ES-I3 (cell line): ENCODE results near the gene DLST.

Experiments
- H3K36me3 ChIP-seq: 2 replicates; pipeline ENCODE4 v1.6.1; 2013; ENCODE audit warnings: mild to moderate bottlenecking, low read length, control low read depth, moderate library complexity; ENCODE audit not compliant: insufficient read depth
- H3K4me1 ChIP-seq: 2 replicates; pipeline ENCODE4 v1.6.1; 2013; ENCODE audit warnings: mild to moderate bottlenecking, control low read depth, low read length; ENCODE audit not compliant: insufficient read depth
- H3K9ac ChIP-seq: 2 replicates; pipeline ENCODE4 v1.6.1; 2013; ENCODE audit warnings: low read depth, mild to moderate bottlenecking, low read length, moderate library complexity
- H3K9me3 ChIP-seq: 2 replicates; pipeline ENCODE4 v1.6.1; 2013; ENCODE audit warnings: mild to moderate bottlenecking, low read length, moderate library complexity; ENCODE audit not compliant: control insufficient read depth, insufficient read depth

Gene DLST

DNA sequence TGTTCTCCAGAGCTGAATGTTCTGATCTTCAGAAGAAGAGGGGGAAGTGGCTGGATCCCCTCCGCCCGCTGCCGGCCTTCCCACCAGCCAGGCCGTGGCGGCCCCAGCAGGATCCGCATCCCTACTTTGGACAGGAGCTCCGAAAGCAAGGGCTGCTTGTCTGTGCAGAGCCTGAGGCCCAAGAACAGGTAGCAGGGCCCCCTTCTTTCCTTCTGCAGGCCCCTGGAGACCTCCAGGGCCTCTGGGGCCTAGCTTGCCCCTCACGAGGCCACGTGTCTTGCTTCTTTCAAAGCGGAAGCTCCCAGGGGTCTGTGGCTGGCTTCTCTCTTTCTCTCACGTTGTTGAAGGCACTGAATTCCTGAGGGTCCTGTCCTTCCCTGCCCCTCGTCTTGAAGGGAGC lies 60.5 kb downstream of the DLST start:
- H3K4me1 ChIP-seq, result peaks cover 14% of the 10 kb centered on the region; the same call in 1 of the 2 replicates
- H3K9me3 ChIP-seq, result no peaks in the 10 kb centered on the region
- H3K36me3 ChIP-seq, result no peaks in the 10 kb centered on the region; the same call in 1 of the 2 replicates

DNA sequence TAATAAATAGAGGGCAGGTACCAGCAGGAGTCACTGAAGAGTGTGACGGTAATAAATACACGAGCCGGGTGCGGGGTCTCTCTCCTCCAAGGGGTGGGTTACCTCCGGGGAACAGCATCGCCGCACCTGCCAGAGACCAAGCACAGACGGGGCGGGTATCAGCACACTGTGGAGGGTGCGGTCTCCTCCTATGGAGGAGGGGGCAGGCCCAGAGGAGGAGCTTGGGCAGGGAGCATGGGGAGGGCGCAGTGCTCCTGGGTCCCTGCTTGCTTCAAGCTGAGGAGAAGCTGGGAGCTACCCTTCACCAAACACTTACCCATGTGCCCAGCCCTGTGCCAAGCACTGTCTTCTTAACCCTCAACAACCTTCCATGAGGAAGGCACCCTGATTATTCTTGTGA lies 60.9 kb downstream of the DLST start:
- no peak overlapping the region for H3K9ac ChIP-seq
- no peaks in the 10 kb centered on the region; the same call in 1 of the 2 replicates for H3K36me3 ChIP-seq
- H3K4me1 ChIP-seq, result peaks cover 14% of the 10 kb centered on the region; the same call in 1 of the 2 replicates
- H3K9me3 ChIP-seq, result no peaks in the 10 kb centered on the region

More for the DNA sequence above, 60.5 kb downstream of the DLST start:
- H3K9ac ChIP-seq, result no peak overlapping the region

DNA sequence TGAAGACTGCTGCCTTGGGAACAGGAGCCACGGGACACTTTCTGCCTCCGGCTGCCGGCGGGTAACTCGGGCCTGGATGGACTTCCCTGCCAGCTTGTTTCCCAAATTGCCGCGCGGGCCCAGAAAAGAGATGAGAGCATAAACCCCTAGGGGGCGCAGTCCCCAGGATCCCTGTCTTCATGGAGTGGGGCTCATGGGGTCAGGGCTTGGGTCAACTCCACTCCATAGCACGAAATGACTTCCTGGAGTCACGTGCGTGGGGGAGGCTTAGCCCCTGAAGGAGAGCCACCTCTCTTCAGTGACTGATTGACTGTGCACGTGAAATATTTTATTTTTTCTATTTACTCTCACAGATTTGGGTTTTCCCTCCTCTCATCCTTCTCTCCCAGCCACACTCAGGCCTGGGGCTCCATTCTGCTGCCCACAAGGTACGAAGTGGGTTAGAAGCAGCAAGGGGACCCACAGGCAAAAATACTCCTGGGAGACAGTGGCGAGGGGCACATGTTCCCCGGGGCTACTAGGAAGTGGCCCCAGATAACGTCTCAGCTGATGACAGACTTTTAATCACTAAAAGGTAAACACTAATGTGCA lies 63.6 kb downstream of the DLST start:
- Histone ChIP-seq H3K9ac (no peak overlapping the region), H3K4me1 (peaks cover 5% of the 10 kb centered on the region; the same call in 1 of the 2 replicates), H3K9me3 (no peaks in the 10 kb centered on the region), H3K36me3 (no peaks in the 10 kb centered on the region; the same call in 1 of the 2 replicates)

DNA sequence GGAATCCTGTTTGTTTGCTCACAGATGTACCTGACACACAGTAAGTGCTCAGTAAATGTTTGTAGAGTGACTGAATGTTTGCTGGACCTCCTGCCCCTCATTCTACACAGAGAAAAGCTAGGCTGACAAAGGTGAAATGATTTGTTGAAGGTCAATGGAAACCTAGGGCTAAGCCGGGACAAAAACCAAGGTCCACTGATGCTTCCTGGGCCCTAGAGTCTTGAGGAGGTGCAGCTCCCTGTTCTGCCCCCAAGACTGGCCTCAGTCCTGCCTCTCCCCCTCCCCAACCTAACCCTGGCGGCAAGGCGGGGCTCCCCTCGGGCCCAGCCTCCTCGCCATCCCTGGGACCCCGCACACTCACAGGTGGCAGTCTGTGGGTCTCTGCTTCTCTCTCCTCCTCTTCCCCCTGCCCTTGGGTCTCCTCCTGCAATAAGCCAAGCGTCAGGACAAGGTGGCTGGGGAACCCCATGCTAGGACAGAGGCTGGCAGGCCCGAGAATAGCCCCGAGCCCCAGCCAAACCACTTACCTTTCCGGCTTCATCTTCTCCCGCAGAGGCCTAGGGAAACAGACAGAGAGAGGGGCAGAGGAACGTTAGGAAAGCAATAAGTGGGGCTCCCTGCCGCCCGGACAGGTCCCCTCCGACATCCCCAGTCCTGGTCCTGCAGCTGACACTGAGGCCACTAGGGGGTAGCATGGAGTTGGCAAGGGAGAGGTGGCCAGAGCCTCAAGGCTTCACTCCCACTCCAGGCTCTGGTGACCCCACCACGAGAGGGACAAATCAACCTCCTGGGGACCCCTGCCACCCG lies 64.3 kb downstream of the DLST start:
- Histone ChIP-seq H3K36me3 (no peaks in the 10 kb centered on the region; the same call in 1 of the 2 replicates), H3K4me1 (peaks cover 5% of the 10 kb centered on the region; the same call in 1 of the 2 replicates), H3K9me3 (no peaks in the 10 kb centered on the region), H3K9ac (no peak overlapping the region)

DNA sequence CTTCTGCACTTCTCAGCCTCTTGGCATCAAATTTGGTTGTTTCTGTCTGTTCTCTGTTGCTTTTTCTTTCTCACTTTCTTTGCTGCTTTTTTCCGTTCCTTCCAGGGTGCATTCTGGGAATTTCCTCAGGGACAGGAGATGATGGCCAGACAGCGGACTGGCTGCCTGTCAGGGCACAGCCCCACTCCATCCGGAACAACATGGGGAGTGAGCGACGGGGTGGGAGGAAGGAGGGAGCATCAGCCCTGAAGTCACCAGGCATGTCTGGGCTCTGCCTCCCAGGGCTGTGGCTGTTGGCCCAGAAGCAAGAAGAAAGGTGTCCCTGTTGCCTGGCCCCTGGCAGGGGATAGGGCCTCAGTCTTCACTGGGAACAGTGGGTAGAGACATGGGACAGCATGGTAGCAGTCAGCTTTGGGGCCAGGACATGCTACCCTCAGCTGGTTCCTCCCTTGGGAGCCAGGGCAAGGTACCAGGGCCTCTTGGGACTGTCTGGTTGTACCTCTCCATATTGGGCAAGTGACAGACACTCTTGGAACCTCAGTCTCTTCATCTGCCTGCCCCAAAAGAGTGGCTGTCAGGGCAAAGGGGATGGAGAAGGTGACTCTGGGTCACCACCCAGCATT lies 65.1 kb downstream of the DLST start:
- Histone ChIP-seq H3K9ac (no peak overlapping the region), H3K9me3 (no peaks in the 10 kb centered on the region), H3K4me1 (peaks cover 5% of the 10 kb centered on the region; the same call in 1 of the 2 replicates), H3K36me3 (no peaks in the 10 kb centered on the region; the same call in 1 of the 2 replicates)

DNA sequence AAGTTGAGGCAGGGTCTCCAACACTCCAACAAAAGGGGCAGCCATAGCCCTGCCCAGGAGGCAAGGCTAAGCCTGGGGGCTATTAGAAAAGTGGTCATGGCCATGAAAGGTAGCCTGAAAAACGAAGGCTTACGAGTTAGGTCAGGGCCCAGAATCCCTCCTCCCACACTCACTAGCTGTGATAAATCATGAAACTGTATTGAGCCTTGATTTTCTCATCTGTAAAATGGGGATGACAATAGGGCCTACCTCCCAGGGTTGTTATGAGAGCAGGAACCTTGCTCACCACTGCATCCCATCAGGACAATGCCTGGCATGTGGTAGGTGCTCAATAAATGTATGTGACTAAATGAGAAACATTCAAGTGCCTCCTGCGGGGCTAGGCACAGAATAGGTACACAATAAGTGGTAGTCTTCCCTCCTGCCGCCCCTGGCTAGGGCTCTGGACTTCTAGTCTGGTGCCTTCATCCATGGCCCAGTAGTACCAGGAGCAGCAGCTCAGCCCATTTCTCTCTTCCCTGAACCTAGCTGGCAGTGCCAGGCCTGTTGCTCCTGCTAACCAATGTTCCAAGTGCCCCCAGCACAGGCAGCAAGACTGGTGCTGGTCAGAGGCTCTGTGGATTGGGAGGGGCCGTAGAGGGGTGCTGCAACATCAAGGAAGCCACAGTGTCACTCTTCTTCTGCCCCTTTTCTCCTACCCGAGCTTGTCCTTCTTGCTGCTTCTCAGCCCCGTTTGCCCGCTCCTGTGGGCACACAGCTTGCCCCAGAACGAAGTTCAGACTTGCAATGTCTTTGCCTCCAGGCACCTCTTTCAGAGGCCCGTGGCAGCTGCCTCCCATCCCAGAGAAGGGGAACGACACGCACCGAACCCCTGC lies 65.9 kb downstream of the DLST start:
- Histone ChIP-seq H3K4me1 (no peaks in the 10 kb centered on the region; the same call in 1 of the 2 replicates), H3K9ac (no peak overlapping the region), H3K9me3 (no peaks in the 10 kb centered on the region), H3K36me3 (no peaks in the 10 kb centered on the region; the same call in 1 of the 2 replicates)

DNA sequence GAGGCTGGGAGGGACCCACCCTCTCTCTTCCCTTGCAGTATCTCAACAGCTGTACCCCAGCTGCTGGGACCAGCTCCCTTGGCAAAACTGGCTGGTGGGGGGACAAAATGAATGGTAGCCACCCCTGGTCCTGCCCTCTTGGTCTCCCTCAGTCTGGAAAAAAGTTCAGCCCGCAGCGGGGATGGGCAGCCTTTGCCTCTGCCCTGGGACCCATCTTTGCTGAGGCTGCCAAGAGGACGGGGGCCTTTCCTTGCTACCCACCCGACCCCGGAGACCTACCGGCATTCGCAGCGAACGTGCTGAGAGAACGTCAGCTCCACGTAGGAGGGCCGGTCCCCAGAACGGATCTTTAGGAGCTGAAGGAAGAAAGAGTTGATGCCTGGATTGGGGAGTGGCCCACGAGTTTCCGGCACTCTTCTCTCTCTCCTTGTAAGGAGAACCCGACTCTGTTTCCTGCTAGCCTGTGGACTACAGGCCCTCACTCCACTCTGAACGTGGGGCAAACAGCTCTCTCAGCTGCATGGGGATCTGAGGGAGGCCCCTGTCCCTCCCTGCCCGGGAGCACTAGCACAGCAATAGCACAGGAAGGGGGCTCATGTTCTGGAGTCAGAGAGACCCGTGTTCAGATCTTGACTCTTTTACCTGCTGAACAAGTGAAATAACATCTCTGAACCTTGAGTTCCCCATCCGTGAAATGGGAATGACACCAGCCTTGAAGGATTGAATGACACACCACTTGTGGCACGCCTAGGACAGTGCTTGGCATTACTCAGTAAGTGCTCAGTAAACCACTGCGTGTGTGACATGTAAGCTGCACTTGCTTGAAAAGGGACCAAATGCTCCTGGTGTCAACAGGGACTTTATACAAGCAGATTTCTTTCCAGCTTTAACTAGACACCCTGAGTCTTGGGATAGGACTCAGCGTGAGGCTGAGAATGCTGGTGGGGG lies 66.8 kb downstream of the DLST start:
- H3K36me3 ChIP-seq, result no peaks in the 10 kb centered on the region; the same call in 1 of the 2 replicates
- no peaks in the 10 kb centered on the region; the same call in 1 of the 2 replicates for H3K4me1 ChIP-seq
- H3K9me3 ChIP-seq, result no peaks in the 10 kb centered on the region
- no peak overlapping the region for H3K9ac ChIP-seq

DNA sequence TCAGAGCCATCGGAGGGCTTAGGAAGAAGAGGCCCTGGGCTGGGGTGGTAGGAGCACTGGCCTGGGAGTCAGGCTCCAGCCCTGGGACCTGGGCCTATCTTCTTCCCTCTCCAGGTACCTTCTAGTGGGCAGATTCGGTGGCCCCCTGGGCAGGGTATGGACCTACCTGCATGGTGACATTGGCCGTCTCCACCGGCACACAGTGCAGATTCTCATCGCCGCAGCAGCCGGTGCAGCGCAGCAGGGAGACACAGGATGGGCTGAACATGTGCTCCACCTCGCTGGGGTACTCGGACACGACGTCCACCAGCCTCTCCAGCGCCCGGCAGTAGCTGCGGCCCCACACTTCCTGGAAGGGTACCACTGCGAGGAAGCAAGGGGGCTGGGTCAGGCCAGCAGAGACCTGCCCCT lies 67.5 kb downstream of the DLST start:
- H3K9ac ChIP-seq, result no peak overlapping the region
- H3K4me1 ChIP-seq, result no peaks in the 10 kb centered on the region; the same call in 1 of the 2 replicates
- H3K9me3 ChIP-seq, result no peaks in the 10 kb centered on the region
- H3K36me3 ChIP-seq, result no peaks in the 10 kb centered on the region; the same call in 1 of the 2 replicates

DNA sequence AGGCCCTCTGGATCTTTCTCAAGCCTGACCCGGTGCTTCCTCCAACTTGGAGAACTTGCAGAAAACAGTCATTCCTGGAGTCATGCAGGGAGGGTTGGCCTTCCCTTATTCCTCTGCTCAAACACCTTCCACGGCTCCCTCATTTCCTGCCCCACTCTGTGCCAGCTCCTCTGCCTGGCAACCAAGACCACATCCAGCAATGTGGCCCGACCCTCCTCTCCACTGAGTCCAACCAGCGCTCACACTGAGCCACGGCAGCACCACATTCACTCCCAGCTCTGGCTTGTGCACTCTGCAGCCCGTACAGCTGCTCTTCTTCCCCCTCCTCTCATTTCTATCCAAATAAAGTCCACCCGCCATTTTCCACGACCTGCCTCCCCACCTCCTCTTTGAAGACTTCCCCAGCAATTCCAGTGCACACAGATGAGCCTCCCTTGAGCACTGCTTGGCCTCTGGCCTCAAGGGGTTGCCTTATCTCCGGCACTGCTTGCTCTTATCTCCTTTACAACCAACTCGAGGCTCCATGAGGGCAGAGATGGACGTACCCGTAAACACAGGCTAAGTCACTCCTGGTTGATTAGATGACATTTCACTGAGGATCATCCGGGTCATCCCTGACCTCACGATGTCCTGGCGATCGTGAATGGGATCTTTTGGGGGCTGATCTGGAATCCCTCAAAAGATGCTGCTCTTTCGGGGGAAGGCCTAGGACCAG lies 68.3 kb downstream of the DLST start:
- Histone ChIP-seq H3K9me3 (no peaks in the 10 kb centered on the region), H3K4me1 (no peaks in the 10 kb centered on the region; the same call in 1 of the 2 replicates), H3K9ac (no peak overlapping the region), H3K36me3 (no peaks in the 10 kb centered on the region)

DNA sequence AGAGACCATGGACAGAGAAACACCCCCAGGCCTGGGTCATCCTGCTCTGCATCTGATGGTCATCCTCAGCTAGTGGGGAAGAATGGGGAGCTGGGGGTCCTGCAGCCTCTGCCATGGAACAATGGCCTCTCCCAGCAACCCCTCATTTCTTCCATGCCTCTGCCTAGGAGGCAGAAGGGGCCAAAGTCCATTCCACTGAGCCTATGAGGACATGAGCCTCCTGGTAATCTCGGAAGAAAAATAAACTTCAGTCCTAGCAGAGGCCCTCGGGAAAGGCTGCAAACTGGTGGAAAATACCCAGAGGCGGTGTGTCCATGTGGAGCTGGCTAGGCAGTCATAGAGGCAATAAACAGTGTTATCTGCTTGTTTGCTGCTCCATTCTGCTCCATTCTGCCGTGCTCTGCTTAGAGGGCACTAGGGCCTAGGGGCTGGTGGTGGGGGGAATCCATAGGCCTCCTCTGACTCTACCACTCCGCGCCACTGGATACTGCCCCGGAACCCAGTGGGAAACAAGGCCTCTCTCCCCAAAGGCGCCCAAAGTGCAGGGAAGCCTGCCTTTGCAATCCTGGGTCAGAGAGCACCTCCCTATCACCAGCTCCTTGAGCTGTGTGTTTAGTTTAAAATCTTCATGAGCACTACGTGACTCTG lies 69.2 kb downstream of the DLST start:
- peaks cover under 1% of the 10 kb centered on the region; the same call in 1 of the 2 replicates for H3K4me1 ChIP-seq
- no peaks in the 10 kb centered on the region for H3K9me3 ChIP-seq
- H3K36me3 ChIP-seq, result no peaks in the 10 kb centered on the region
- no peak overlapping the region for H3K9ac ChIP-seq

DNA sequence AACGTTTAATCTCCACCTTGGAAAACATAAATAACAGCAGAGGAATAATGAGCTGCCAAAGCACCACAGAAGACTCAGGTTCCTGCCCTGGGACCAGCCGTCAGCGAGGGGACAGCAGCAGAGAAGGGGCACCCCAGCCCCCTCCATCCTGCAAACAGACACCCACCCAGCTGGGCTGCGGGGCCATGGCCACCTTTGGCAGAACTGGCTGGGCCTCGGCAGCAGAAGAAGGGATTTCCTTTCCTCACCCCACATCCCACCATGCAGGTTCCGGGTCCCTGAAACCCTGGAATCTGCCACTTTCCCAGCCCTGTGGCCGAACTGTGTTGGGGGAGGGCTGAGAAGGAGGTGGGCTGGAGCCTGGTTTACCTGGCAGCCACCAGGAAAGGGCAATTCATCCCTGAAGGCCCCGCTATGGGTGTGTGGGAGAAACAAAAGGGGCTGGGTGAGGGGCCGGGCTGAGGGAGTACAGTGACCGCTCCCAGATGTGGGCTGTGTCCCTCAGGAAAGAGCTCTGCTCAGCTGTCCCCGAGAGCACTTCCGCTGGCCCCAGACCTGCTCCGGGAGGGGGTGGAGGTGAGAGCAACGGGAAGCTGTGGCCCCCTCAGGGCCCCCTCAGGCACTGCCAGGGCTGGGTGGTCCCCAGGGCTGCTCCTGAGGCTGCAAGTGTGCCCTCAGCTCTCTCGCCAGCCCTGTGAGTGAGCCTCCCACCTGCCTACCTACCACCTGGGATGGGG lies 69.9 kb downstream of the DLST start:
- Histone ChIP-seq H3K9me3 (no peaks in the 10 kb centered on the region), H3K9ac (no peak overlapping the region), H3K36me3 (no peaks in the 10 kb centered on the region), H3K4me1 (peaks cover 8% of the 10 kb centered on the region)
